Stimulated activated CD4-positive, alpha-beta T cell treated with anti-CD3 and anti-CD28 coated beads, Interleukin-1b, Interleukin-23, amount 100 ng/mL, for 4 hours (primary cell): Measurements from ENCODE around the gene WDR55.
A peak's percentile ranks its signal among the peaks of the same experiment; 100 is the strongest.
"Not testable (repeated sequence)": the region's sequence is repeated elsewhere in the genome, so short reads cannot be mapped to it uniquely, and the experiment has no call there.

Source experiments
- DNase-seq, 2 donors: peaks; one replicate each; pipeline ENCODE4 v3.0.0-alpha.2; 2020; ENCODE audit warnings: low read depth in 2 of 2

The WDR55 gene

GRCh38 chr5:140710899-140711552, 46.3 kb downstream of the WDR55 start:
- peak; percentile 74 to 95 for DNase-seq

DNA sequence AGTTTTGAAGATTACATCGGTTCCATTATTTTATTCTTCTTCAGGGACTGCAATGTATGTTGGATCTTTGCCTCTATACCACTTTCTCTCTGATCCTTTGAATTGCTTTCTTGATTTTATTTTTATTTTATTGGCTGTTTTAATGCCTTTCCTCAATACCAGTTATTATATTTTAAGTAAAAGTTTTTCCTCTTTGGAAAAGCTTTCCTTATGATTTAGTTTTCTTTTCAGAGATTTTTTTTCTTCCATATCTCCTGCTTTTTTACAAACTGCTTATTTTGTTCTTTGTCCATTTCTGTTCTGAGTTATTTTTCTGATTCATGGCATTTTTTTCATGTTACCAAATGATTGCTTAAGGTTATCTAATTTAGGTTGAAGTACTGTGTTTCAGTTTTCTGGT, 47.1 kb downstream of the WDR55 start:
- no peak for DNase-seq

GRCh38 chr5:140713562-140714094, 48.9 kb downstream of the WDR55 start:
- DNase-seq, result no peak

DNA sequence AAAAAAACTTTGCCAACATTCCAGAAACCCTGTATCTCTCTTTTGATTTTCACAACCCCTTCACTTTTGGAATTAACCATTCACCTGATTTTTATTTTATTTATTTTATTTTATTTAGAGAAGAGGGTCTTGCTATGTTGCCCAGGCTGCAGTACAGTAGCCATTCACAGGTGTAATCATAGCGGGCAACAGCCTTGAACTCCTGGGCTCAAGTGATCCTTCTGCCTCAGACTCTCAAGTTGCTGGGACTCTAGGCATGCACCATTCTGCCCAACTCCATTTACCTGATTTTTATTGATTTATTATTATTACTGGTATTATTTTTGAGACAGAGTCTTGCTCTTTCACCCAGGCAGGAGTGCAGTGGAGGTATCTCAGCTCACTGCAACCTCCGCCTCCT, 51.5 kb downstream of the WDR55 start:
- not testable (repeated sequence) for DNase-seq

- no peak for DNase-seq
These were observed 53.5 kb downstream of the WDR55 start for GRCh38 chr5:140718266-140718592.

DNA sequence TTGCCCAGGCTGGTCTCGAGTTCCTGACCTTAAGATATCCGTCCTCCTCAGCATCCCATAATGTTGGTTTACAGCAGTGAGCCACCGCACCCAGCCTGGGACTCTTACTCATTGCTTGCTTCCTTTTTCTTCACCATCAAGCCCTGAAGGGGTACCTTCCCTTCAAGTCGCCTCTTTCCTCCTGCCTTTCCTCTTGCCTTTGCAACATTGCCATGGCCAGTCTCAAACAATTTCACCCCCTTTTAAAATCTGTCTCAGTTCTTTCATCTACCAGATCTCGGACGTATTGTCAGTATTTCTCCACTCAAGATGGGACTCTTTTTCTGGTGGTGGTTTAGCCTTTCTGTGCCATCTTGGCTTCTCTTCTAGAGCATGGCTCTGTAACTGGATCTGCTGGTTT, 56.0 kb downstream of the WDR55 start:
- not testable (repeated sequence) for DNase-seq

DNA sequence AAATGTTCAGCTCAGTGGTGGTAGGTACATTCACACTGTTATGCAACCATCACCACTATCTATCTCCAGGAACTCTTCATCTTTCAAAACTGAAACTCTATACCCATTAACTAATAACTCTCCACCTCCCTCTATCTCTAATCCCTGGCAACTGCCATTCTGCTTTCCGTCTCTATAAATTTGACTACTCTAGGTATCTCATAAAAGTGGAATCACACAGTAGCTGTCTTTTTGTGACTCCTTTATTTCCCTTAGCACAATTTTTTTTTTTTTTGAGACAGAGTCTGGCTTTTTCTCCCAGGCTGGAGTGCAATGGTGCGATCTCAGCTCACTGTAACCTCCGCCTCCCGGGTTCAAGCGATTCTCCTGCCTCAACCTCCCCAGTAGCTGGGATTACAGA, 56.7 kb downstream of the WDR55 start:
- DNase-seq, result not testable (repeated sequence)
